Measurements from ENCODE around the gene EDDM3A. TPM values are rescaled to one million over a fixed set of nuclear protein-coding genes. Genes with fewer than 3 reads are reported as not detected.

Gene EDDM3A
- total and polyA plus RNA-seq, 2 of the 13 experiments (the other 11 are each of a cell fraction or from before 2014, with no cell fraction given), result not detected

DNA sequence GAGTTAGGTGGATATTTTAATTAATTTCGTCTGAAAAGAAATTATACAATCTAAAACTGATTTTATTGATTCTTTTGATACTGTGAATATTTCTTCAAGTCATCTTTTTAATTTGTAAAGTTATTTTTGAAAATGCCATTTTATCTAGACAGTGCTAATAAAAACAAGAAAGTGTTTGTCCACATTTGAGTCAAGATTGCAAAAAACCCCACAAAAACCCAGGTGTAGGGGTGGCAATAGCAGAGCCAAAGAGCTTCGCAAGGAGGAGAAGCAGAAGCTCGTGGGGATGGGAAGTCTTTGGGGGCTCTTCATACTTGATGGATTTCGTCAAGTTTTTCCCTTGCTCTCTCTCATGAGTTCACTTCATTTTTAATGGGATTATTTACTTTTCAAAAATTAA, 41.3 kb downstream of the EDDM3A start (continued):
- TF ChIP-seq NFATC3 (CRISPR knock-in tag; IDR thresholded peaks at IDR 0.05), result no peak
- no peak for TF ChIP-seq SATB2 (CRISPR knock-in tag; IDR thresholded peaks at IDR 0.05)

DNA sequence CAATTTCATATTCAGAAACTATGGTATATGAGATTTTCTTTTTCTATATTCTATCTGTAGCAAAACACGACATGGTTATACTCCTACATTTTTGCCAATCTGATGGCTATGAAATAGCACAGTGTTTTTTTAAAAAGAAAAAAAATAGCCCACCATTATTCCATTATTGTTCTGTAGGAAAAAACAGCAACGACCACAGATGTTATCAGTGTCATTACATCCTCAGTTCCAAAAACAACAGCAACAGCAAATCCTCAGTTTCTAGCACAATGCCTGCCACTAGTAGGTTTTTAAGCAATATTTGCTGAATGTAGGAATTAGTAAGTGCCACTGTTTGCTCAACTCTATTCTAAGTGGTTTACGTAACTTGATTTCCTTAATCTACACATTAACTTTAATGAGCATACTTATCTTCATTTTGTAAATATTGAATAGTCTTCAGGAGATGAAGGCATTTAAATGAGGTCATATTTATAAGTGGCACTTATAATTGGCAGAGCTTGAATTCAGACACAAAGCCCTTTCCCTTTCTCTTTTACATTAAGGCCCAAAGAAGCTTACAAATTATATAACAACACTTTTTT, 43.6 kb downstream of the EDDM3A start:
- intact Hi-C loops (cut with micrococcal nuclease; ENCODE audit: unreplicated experiment) (no loop called here), in situ Hi-C loops (cut with HindIII; ENCODE audit: extremely low pct_ligation_motif_present, low pct_unique_long_range_greater_than_20kb) (no loop called here)
- WGBS (ENCODE audit: low lambda C conversion rate), result 16% methylated on average over 3 of the region's 3 CpGs
- FAIRE-seq (no peak), ATAC-seq (no peak), DNase-seq (ENCODE audit: low spot score) (no peak)
- Histone ChIP-seq H3K36me3 (replicated peaks in 1 of 2; ENCODE audit: control insufficient read depth in 1 of 2, insufficient read depth in 2 of 2, low read length in 2 of 2) (no peaks in the 10 kb centered on the region), H3K79me2 (ENCODE audit: insufficient read depth, low read length) (no peaks in the 10 kb centered on the region), H3K27me3 (ENCODE audit: control insufficient read depth in 1 of 2, insufficient read depth in 2 of 2, low read length in 2 of 2) (no peaks in the 10 kb centered on the region), H3K4me1 (ENCODE audit: insufficient read depth, low read length) (no peaks in the 10 kb centered on the region), H3K4me2 (ENCODE audit: low read depth, low read length) (no peak overlapping the region), H4K20me1 (ENCODE audit: insufficient read depth, low read length) (no peaks in the 10 kb centered on the region), H3K27ac (ENCODE audit: extremely low read length, insufficient read depth, low read length) (no peak overlapping the region), H3K9me3 (ENCODE audit: low read length) (no peaks in the 10 kb centered on the region), H3K4me3 (replicated peaks in 1 of 3; ENCODE audit: insufficient read depth in 1 of 3, low read depth in 2 of 3, low read length in 3 of 3) (no peak overlapping the region), H2AFZ (ENCODE audit: low read length) (no peak overlapping the region), H3K9ac (ENCODE audit: insufficient read depth, low read depth, low read length) (no peak overlapping the region)
- BruUV-seq (replicated peaks), result no TSS peak
- ChIA-PET POLR2A (no interaction called here), CTCF (ENCODE audit: low intra/inter-chr PET ratio, low total read pairs) (no interaction called here)
- no peak for TF ChIP-seq JARID2 (CRISPR knock-in tag; IDR thresholded peaks at IDR 0.05; ENCODE audit: insufficient replicate concordance)

DNA sequence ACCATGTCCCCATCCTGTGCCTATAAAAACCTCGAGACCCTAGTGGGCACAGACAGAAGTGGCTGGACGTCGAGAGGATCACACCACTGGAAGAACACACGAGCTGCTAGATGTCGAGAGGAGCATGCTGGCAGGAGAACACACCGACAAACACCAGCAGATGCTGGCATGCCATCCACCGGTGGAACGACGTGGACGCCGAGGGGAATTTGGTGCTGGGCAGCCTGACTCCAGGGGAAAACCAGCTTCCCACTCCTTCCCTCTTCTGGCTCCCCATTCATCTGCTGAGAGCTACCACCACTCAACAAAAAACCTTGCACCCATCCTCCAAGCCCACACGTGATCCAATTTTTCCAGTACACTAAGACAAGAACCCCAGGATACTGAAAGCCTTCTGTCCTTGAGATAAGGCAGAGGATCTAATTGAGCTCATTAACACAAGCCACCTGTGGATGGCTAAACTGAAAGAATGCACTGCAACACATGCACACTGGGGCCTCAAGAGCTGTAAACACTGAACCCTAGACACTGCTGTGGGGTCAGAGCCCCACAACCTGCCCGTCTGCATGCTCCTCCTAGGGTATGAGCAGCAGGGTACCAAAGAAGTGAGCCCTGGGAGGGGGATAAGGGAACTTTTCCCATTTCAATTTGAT, 44.9 kb downstream of the EDDM3A start:
- Histone ChIP-seq H3K9ac (ENCODE audit: insufficient read depth, low read depth, low read length) (no peak overlapping the region), H3K36me3 (replicated peaks in 1 of 2; ENCODE audit: control insufficient read depth in 1 of 2, insufficient read depth in 2 of 2, low read length in 2 of 2) (no peaks in the 10 kb centered on the region), H3K4me2 (ENCODE audit: low read depth, low read length) (no peak overlapping the region), H3K9me3 (ENCODE audit: low read length) (no peaks in the 10 kb centered on the region), H3K79me2 (ENCODE audit: insufficient read depth, low read length) (no peaks in the 10 kb centered on the region), H3K4me1 (ENCODE audit: insufficient read depth, low read length) (no peaks in the 10 kb centered on the region), H3K27ac (ENCODE audit: extremely low read length, insufficient read depth, low read length) (no peak overlapping the region), H3K4me3 (replicated peaks in 1 of 3; ENCODE audit: insufficient read depth in 1 of 3, low read depth in 2 of 3, low read length in 3 of 3) (no peak overlapping the region), H3K27me3 (ENCODE audit: control insufficient read depth in 1 of 2, insufficient read depth in 2 of 2, low read length in 2 of 2) (no peaks in the 10 kb centered on the region), H2AFZ (ENCODE audit: low read length) (no peak overlapping the region), H4K20me1 (ENCODE audit: insufficient read depth, low read length) (no peaks in the 10 kb centered on the region)
- no peak for FAIRE-seq
- ChIA-PET POLR2A (no interaction called here), CTCF (ENCODE audit: low intra/inter-chr PET ratio, low total read pairs) (no interaction called here)
- BruUV-seq (replicated peaks), result no TSS peak
- in situ Hi-C loops (cut with HindIII; ENCODE audit: extremely low pct_ligation_motif_present, low pct_unique_long_range_greater_than_20kb) (no loop called here), intact Hi-C loops (cut with micrococcal nuclease; ENCODE audit: unreplicated experiment) (no loop called here)
- WGBS (ENCODE audit: low lambda C conversion rate), result 48% methylated on average over 13 of the region's 13 CpGs
- ATAC-seq, result no peak
- DNase-seq (ENCODE audit: low spot score), result no peak
- no peak for TF ChIP-seq ZNF879 (CRISPR knock-in tag; IDR thresholded peaks at IDR 0.05)
- TF ChIP-seq, protein P1, sequence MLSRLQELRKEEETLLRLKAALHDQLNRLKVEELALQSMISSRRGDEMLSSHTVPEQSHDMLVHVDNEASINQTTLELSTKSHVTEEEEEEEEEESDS (CRISPR knock-in tag; IDR thresholded peaks at IDR 0.05; ENCODE audit: borderline replicate concordance), result no peak
- no peak for TF ChIP-seq SMYD3 (CRISPR knock-in tag; IDR thresholded peaks at IDR 0.05)
- no peak for TF ChIP-seq GFI1 (CRISPR knock-in tag; IDR thresholded peaks at IDR 0.05; ENCODE audit: borderline replicate concordance)
- TF ChIP-seq MTF1 (CRISPR knock-in tag; IDR thresholded peaks at IDR 0.05), result no peak
- no peak for TF ChIP-seq U2AF1 (optimal IDR thresholded peaks at IDR 0.05; ENCODE audit: low read depth, low read length)
- TF ChIP-seq ZNF333 (CRISPR knock-in tag; IDR thresholded peaks at IDR 0.05; ENCODE audit: borderline replicate concordance), result no peak
- TF ChIP-seq GATAD2A (CRISPR knock-in tag; IDR thresholded peaks at IDR 0.05), result no peak
- no peak for TF ChIP-seq ZKSCAN8 (CRISPR knock-in tag; IDR thresholded peaks at IDR 0.05; ENCODE audit: borderline replicate concordance)
- no peak for TF ChIP-seq ZC3H13 (CRISPR knock-in tag; IDR thresholded peaks at IDR 0.05)
- TF ChIP-seq ZNF775 (CRISPR knock-in tag; IDR thresholded peaks at IDR 0.05; ENCODE audit: borderline replicate concordance), result no peak
- TF ChIP-seq ZNF367 (CRISPR knock-in tag; IDR thresholded peaks at IDR 0.05; ENCODE audit: borderline replicate concordance), result no peak
- TF ChIP-seq ZNF124 (CRISPR knock-in tag; IDR thresholded peaks at IDR 0.05), result no peak
- TF ChIP-seq ZNF850 (CRISPR knock-in tag; conservative IDR thresholded peaks at IDR 0.05), result no peak
